Urinary bladder (tissue), 4 donors: ENCODE measurements around the gene PRM2. TPM values are rescaled to one million over a fixed set of nuclear protein-coding genes. Genes with fewer than 3 reads are reported as not detected.

ENCODE experiments used
- DNase-seq: peaks from one replicate; pipeline ENCODE4 v3.0.0-alpha.2; 2015; ENCODE audit errors: extremely low spot score
- H3K27ac ChIP-seq: one replicate; pipeline ENCODE4 v1.5.1; 2013; ENCODE audit warnings: low read depth, mild to moderate bottlenecking, moderate library complexity
- H3K36me3 ChIP-seq: one replicate; pipeline ENCODE4 v1.6.1; 2013; ENCODE audit warnings: mild to moderate bottlenecking, moderate library complexity; ENCODE audit not compliant: insufficient read depth
- H3K4me1 ChIP-seq: one replicate; pipeline ENCODE4 v1.6.1; 2013; ENCODE audit warnings: mild to moderate bottlenecking, moderate library complexity; ENCODE audit not compliant: insufficient read depth
- H3K4me3 ChIP-seq: one replicate; pipeline ENCODE4 v1.5.1; 2013; ENCODE audit warnings: low read depth, low read length
- WGBS: extraction: QIAGEN DNeasy Blood & Tissue Kit; methylation state at CpG from one replicate; pipeline ENCODE4 v1.1.7; 2013; 5-methylcytosine and 5-hydroxymethylcytosine counted together
- polyA plus RNA-seq: library from polyadenylated mRNA; stranded (reverse); fragments of 200-250 nt; gene quantifications from one replicate; pipeline ENCODE4 v1.2.3, GENCODE V29; 2013
- small RNA-seq: library from RNA; depleted of rRNA; stranded (forward); fragments of <200 nt; gene quantifications from one replicate; pipeline ENCODE3, GENCODE V24; 2014
- total RNA-seq: library from RNA; depleted of rRNA; stranded (reverse); fragments of >200 nt; gene quantifications from one replicate; pipeline ENCODE4 v1.2.3, GENCODE V29; 2014
- donor health status: healthy with polysubstance abuse.
- donor health status: healthy.

PRM2 gene
- total and polyA plus RNA-seq, 2 donors, result not detected

GRCh38 chr16:11232852-11233726 is 43.2 kb downstream of the PRM2 start:
- Histone ChIP-seq H3K36me3 (no peaks in the 10 kb centered on the region), H3K27ac (peak overlapping the region; percentile 48), H3K4me1 (no peaks in the 10 kb centered on the region), H3K4me3 (no peak overlapping the region)
- WGBS, result 51% methylated on average over 35 of the region's 35 CpGs
- DNase-seq, result no peak

- no peak overlapping the region for H3K27ac ChIP-seq
Observed at GRCh38 chr16:11232302-11232851, 43.9 kb downstream of the PRM2 start.

GRCh38 chr16:11231367-11231970 is 44.8 kb downstream of the PRM2 start:
- Histone ChIP-seq H3K4me1 (no peaks in the 10 kb centered on the region), H3K27ac (no peak overlapping the region), H3K4me3 (no peak overlapping the region), H3K36me3 (no peaks in the 10 kb centered on the region)
- 75% methylated on average over 10 of the region's 10 CpGs for WGBS
- no peak for DNase-seq

More at GRCh38 chr16:11232302-11232851, 43.9 kb downstream of the PRM2 start:
- Histone ChIP-seq H3K4me1 (no peaks in the 10 kb centered on the region), H3K36me3 (no peaks in the 10 kb centered on the region), H3K4me3 (no peak overlapping the region)
- WGBS, result 91% methylated on average over 2 of the region's 3 CpGs
- DNase-seq, result no peak

- Histone ChIP-seq H3K4me1 (no peaks in the 10 kb centered on the region), H3K27ac (no peak overlapping the region), H3K36me3 (no peaks in the 10 kb centered on the region), H3K4me3 (no peak overlapping the region)
- DNase-seq, result no peak
- WGBS, result 80% methylated on average over 4 of the region's 4 CpGs
Observed at GRCh38 chr16:11229906-11230305, 46.4 kb downstream of the PRM2 start.

GRCh38 chr16:11229432-11229831 is 46.8 kb downstream of the PRM2 start:
- no peak overlapping the region for H3K27ac ChIP-seq
- H3K4me1 ChIP-seq, result no peaks in the 10 kb centered on the region
- 79% methylated on average over 5 of the region's 5 CpGs for WGBS
- no peak for DNase-seq
- H3K36me3 ChIP-seq, result no peaks in the 10 kb centered on the region
- H3K4me3 ChIP-seq, result no peak overlapping the region

GRCh38 chr16:11225677-11226549 is 50.4 kb downstream of the PRM2 start:
- Histone ChIP-seq H3K4me3 (no peak overlapping the region), H3K27ac (no peak overlapping the region)
- DNase-seq, result no peak

More at GRCh38 chr16:11225677-11226549, 50.4 kb downstream of the PRM2 start:
- 85% methylated on average over 18 of the region's 18 CpGs for WGBS
- Histone ChIP-seq H3K36me3 (no peaks in the 10 kb centered on the region), H3K4me1 (no peaks in the 10 kb centered on the region)

Small RNA genes within 50 kb of the gene (small RNA-seq; reads per million reads assigned to genes)
- not detected for gene MIR548H2
- gene RF00019, result not detected
- not detected for gene RF00554

Other genes with a start within 250 kb of the PRM2 start
- gene SOCS1, start 20.3 kb downstream of the PRM2 start, total RNA-seq, result 6.9 TPM
- gene SOCS1, start 20.3 kb downstream of the PRM2 start, polyA plus RNA-seq, result 15.0 TPM
- gene TNP2, start 7.2 kb downstream of the PRM2 start, total RNA-seq, result not detected
- gene TNP2, start 7.2 kb downstream of the PRM2 start, polyA plus RNA-seq, result not detected
- not detected for gene PRM3, start 2.9 kb downstream of the PRM2 start, total RNA-seq
- gene PRM3, start 2.9 kb downstream of the PRM2 start, polyA plus RNA-seq, result not detected
- gene PRM1, start 4.8 kb upstream of the PRM2 start, total RNA-seq, result not detected
- not detected for gene PRM1, start 4.8 kb upstream of the PRM2 start, polyA plus RNA-seq
- 14.3 TPM for gene RMI2, start 69.0 kb upstream of the PRM2 start, total RNA-seq
- gene RMI2, start 69.0 kb upstream of the PRM2 start, polyA plus RNA-seq, result 2.2 TPM